ENCODE data around the gene PXYLP1.

PXYLP1 gene

GRCh38 chr3:141274411-141275031, 42.9 kb downstream of the PXYLP1 start:
- DNase-seq = no peak

GRCh38 chr3:141275032-141275422, 43.4 kb downstream of the PXYLP1 start:
- no peak for DNase-seq

GRCh38 chr3:141275511-141275910, 43.9 kb downstream of the PXYLP1 start:
- no peak for DNase-seq

GRCh38 chr3:141275973-141276372, 44.3 kb downstream of the PXYLP1 start:
- DNase-seq = no peak

DNA sequence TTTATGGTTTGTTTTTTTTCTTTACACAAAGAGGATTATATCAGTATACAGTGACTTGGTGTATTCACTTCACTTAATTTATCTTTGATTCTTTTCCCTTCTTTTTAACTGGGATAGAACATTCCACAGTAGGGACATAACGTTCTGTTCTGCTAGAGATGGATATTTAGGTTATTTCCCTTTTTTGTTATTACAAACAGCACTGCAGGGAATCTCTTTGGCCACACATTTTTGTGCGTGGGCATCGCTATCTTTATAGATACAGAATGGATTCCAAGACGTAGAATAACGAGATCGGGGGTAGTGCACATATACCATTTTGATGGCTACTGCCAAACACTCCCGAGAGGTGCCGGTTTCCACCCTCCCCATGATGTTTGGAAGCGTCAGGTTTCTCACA, 44.8 kb downstream of the PXYLP1 start:
- no peak for DNase-seq

DNA sequence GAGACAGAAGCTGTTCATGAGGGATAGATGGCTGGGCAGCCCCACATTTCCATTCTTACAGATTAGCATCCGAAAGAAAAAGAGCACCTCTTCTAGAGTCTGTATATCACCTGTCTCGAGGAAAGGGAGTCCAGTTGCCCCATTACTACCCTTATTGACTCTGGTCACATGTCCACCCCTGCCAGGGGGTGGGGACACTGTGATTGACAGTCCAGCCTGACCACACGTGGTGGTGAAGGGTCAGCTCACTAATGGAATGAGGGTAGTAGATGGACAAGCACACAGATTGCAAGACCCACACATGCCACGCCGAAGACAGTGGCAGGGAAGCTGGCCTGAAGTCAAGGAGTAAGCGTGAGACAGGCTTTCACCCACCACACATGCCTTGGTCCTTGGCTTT, 45.8 kb downstream of the PXYLP1 start:
- DNase-seq = no peak

DNA sequence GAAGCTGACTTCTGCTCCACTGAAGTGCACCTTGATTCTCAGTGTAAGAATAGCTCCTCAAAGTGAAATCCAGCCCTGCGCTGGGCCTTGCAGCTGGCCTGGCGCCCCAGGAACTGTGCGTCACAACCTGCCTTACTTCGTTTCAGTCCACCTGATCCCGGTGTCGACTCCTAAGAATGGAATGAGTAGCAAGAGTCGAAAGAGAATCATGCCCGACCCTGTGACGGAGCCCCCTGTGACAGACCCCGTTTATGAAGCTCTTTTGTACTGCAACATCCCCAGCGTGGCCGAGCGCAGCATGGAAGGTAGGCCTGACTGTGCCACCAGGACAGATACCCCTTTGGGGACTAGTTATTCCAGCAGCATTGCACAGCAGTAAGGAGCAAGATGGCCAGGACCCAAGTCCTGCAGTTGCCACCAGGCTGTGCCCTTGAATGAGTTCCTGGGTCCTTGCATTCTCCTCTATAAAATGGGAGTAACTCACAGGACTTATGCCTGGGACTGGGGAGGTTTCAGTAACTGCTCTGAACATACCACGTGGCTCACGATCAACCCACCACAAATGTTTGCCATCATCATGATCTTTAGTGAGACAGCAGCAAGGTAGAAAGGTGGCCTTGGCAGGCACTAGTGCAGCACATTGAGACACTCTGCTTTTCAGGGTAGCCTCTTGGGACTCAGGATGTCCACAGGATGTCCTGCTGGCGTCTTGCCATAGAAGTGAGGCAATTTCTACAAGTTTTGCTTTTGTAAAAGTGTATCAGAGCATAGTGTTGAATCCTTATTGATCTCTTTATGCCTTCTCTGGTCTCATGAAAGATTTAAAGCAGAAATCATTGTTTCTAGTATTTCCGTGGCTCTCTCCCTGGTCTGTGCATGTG, 46.8 kb downstream of the PXYLP1 start:
- DNase-seq = no peak

GRCh38 chr3:141279077-141279967, 47.7 kb downstream of the PXYLP1 start:
- peak; percentile 37 for DNase-seq

GRCh38 chr3:141280086-141280485, 48.5 kb downstream of the PXYLP1 start:
- DNase-seq = no peak

- DNase-seq = no peak
Measured at GRCh38 chr3:141280690-141281089, 49.1 kb downstream of the PXYLP1 start.

DNA sequence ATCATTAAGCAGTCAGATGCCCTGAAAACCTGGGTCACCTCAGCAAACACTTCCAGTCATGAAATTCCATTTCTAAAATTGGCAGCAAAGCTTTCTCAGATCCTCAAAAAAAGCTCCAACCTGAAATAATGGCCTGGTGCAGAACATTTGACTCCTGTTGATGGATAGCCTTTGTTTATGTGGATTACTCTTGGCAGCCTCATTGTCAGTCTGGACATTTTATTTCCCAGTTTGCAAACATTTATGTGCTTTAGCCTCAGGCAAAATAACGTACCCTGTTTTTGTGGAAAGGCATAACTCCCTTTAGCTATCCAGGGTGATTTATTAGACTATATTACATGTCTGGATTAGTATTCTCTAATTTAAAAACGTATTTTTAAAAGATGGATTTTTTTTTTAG, 53.9 kb downstream of the PXYLP1 start:
- no peak for DNase-seq

DNA sequence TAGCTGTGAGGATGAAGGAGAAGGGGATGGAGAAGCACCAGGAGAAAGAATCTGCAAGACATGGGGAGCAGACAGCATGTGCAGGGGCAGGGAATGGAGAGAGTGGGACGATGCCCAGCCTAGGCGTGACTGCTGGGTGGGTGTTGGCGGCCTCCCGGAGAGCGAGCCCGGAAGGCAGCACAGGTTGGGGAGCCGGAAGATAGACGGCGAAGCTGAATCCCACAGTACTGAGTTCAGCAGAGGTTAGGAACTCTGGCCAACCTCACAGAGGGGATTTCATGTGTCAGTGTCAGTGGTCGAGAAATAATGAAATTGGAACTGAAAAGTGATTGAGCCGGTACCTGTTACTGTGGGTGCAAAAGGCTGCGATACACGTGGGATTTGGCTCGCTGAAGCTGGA, 55.2 kb downstream of the PXYLP1 start:
- DNase-seq = no peak

DNA sequence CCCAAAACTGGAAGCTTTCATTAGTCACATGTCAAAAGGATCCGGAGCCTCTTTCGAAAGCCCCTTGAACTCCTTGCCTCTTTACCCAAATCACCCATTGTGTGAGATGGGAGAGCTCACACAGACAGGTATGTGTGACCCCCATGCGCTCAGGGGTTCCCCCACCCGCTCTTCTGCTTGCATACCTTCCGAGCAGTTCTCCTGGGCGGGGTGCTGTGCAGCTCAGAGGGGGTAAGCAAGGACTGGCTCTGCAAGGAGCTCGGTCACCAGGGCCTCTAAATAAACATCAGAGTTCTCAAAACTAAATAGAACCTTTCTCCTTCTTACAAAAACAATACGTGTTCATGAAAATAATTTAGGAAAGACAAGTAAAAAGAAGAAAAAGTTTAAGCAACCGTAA, 55.7 kb downstream of the PXYLP1 start:
- DNase-seq = no peak

DNA sequence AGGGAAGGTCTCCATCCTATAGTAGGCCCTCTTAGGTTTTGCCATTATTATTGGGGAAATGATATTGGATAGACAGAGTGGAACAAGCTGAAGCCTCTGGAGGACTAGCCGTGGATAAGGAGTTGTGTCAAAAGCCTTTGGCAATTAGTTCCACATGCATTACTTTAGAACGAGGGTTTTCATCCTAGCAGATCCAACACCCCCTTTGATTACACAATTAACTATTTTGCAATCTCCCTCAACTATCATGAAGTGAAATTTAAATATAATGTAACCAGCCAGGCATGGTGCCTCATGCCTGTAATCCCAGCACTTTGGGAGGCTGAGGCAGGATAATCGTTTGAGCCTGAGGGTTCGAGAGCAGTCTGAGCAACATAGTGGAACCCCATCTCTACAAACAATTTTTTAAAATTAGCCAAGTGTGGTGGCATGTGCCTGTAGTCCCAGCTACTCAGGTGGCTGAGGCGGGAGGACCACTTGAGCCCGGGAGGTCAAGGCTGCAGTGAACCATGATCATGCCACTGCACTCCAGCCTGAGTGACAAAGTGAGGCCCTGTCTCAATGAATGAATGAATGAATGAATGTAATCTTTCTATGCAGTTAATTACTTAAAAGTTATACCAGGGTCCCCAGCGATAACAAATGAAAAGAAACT, 56.8 kb downstream of the PXYLP1 start:
- DNase-seq = no peak

- no peak for DNase-seq
Measured at GRCh38 chr3:141289228-141289772, 57.7 kb downstream of the PXYLP1 start.

DNA sequence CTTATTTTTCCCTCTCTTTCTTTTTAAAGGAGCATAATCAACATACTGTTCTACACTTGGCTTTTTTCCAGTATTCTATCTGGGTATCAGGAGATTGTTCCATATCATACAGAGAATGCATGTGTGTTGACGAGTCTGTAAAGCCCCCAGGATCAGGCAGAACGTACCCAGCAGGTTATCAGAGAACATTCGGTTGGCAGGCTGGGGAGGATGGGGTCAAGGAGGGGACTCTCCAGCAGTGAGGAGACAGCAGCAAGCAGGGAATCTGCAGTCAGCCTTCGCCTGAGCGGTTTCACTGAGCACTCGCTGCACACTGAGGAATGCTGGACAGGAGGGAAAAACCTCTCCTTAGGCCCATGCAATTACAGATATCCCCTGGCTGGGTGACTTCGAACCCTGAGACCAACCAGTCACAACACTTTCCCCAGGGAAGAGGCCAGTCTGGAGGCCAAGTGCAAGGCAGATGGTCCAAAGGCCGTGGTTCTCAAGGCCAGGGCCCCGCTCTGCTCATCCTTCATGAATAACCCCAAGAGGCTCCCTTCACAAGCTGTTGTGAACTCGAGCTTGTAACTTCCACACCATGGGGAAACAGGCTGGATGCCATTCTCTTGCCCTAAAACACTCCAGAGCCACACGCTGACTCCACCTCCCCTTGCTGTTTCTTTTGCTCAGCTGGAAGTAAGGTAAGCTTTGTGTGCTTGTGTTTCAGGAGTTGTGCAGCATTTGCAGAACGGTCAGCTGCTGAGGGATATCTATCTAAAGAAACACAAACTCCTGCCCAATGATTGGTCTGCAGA, 60.1 kb downstream of the PXYLP1 start:
- no peak for DNase-seq

DNA sequence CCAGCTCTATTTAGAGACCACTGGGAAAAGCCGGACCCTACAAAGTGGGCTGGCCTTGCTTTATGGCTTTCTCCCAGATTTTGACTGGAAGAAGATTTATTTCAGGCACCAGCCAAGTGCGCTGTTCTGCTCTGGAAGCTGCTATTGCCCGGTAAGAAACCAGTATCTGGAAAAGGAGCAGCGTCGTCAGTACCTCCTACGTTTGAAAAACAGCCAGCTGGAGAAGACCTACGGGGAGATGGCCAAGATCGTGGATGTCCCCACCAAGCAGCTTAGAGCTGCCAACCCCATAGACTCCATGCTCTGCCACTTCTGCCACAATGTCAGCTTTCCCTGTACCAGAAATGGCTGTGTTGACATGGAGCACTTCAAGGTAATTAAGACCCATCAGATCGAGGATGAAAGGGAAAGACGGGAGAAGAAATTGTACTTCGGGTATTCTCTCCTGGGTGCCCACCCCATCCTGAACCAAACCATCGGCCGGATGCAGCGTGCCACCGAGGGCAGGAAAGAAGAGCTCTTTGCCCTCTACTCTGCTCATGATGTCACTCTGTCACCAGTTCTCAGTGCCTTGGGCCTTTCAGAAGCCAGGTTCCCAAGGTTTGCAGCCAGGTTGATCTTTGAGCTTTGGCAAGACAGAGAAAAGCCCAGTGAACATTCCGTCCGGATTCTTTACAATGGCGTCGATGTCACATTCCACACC, 60.9 kb downstream of the PXYLP1 start:
- DNase-seq = no peak

GRCh38 chr3:141294301-141294700, 62.7 kb downstream of the PXYLP1 start:
- DNase-seq = no peak

DNA sequence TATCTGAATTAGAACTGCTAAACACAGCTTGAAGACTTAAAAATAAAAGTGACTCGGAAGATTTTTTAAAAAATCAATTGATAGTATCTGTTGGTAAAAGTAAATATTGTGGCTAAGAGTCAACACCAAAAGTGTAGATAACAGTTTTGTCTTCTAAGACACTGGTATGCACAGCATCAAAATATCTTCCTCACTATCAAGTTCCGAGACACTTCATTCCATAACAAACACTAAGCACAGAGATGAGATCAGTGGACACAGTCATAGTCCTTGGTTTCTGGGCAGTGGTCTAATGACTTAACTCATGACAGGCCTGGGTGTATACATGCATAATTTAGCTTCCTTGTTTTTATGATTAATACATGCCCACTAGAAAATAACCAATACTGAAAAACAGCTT, 63.2 kb downstream of the PXYLP1 start:
- DNase-seq = no peak

DNA sequence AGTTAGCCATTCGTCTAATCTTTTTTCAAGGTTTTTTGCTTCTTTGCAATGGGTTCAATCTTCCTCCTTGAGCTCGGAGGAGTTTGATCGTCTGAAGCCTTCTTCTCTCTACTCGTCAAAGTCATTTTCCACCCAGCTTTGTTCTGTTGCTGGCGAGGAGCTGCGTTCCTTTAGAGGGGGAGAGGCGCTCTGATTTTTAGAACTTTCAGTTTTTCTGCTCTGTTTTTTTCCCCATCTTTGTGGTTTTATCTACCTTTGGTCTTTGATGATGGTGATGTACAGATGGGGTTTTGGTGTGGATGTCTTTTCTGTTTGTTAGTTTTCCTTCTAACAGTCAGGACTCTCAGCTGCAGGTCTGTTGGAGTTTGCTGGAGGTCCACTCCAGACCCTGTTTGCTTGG, 68.8 kb downstream of the PXYLP1 start:
- peak; percentile 32 for DNase-seq
